HEK293T (cell line): ENCODE results near the gene TPGS2.

ENCODE experiments used
- CTCF ChIA-PET: fragments of 350-600 bp; formaldehyde crosslinking; extraction: SDS; loops from one replicate; lab custom pipeline; 2021; ENCODE audit warnings: antibody characterized with exemption, inconsistent platforms; lab: Yijun Ruan, JAX
- POLR2A ChIA-PET: fragments of 350-600 bp; formaldehyde crosslinking; extraction: SDS; loops from one replicate; lab custom pipeline; 2020; ENCODE audit warnings: antibody characterized with exemption, inconsistent platforms; lab: Yijun Ruan, JAX
- DNase-seq: peaks from one replicate; pipeline ENCODE4 v3.0.0; 2012; ENCODE audit warnings: mixed read lengths; ENCODE audit errors: extremely low spot score
- ARNT ChIP-seq: fragments of 450-650 bp; IDR thresholded peaks from 2 replicates; pipeline ENCODE4 v1.6.1; 2017; ENCODE audit warnings: mild to moderate bottlenecking
- BHLHE40 ChIP-seq: fragments of 450-650 bp; IDR thresholded peaks from 2 replicates; pipeline ENCODE4 v1.6.1; 2016; ENCODE audit warnings: mild to moderate bottlenecking, moderate library complexity, borderline replicate concordance
- CTBP1 ChIP-seq: fragments of 450-650 bp; IDR thresholded peaks from 2 replicates; pipeline ENCODE4 v1.6.1; 2016; ENCODE audit warnings: borderline replicate concordance
- ELF4 ChIP-seq: fragments of 450-650 bp; IDR thresholded peaks from 2 replicates; pipeline ENCODE4 v1.6.1; 2017; ENCODE audit warnings: antibody characterized with exemption
- FOXA1 ChIP-seq: fragments of 450-650 bp; IDR thresholded peaks from 2 replicates; pipeline ENCODE4 v1.6.1; 2016; ENCODE audit warnings: mild to moderate bottlenecking
- FOXK2 ChIP-seq: fragments of 450-650 bp; IDR thresholded peaks from 2 replicates; pipeline ENCODE4 v1.6.1; 2016; ENCODE audit warnings: mild to moderate bottlenecking
- FOXM1 ChIP-seq: fragments of 450-650 bp; IDR thresholded peaks from 2 replicates; pipeline ENCODE4 v1.6.1; 2017; ENCODE audit warnings: mild to moderate bottlenecking, borderline replicate concordance
- HDGF ChIP-seq: fragments of 450-650 bp; IDR thresholded peaks from 2 replicates; pipeline ENCODE4 v1.6.1; 2017; ENCODE audit warnings: antibody characterized with exemption, borderline replicate concordance
- L3MBTL2 ChIP-seq: fragments of 450-650 bp; conservative IDR thresholded peaks from 2 replicates; pipeline ENCODE4 v1.6.1; 2016; ENCODE audit warnings: mild to moderate bottlenecking
- LEF1 ChIP-seq: fragments of 450-650 bp; IDR thresholded peaks from 2 replicates; pipeline ENCODE4 v1.6.1; 2017; ENCODE audit warnings: mild to moderate bottlenecking, borderline replicate concordance
- NFRKB ChIP-seq: fragments of 450-650 bp; IDR thresholded peaks from 2 replicates; pipeline ENCODE4 v1.6.1; 2016; ENCODE audit warnings: mild to moderate bottlenecking, moderate library complexity
- SP1 ChIP-seq: fragments of 450-650 bp; IDR thresholded peaks from 2 replicates; pipeline ENCODE4 v1.6.1; 2017
- SUZ12 ChIP-seq: fragments of 450-650 bp; IDR thresholded peaks from 2 replicates; pipeline ENCODE4 v1.6.1; 2016; ENCODE audit warnings: mild to moderate bottlenecking
- TARDBP ChIP-seq: fragments of 450-650 bp; IDR thresholded peaks from 2 replicates; pipeline ENCODE4 v1.6.1; 2016
- ZNF384 ChIP-seq: fragments of 450-650 bp; IDR thresholded peaks from 2 replicates; pipeline ENCODE4 v1.6.1; 2016
- TF ChIP-seq, protein P1 (sequence below): fragments of 450-650 bp; IDR thresholded peaks from 2 replicates; pipeline ENCODE4 v1.6.1; 2016

Gene TPGS2

GRCh38 chr18:36828157-36828629 is 609 bp downstream of the TPGS2 start:
- TF ChIP-seq HDGF (no peak), FOXM1 (no peak)
- ChIA-PET CTCF (interaction anchor here (0.6 to 2.2 kb wide), 12 partner anchors 9 to 1013 kb away, joined by 3 to 10 read pairs (median 4); no protein-coding TSS in a partner anchor), POLR2A (interaction anchor here (0.7 to 2.0 kb wide), 7 partner anchors 11 to 425 kb away, joined by 3 to 8 read pairs (median 5); no protein-coding TSS in a partner anchor)
- peak; percentile 59 for DNase-seq

DNA sequence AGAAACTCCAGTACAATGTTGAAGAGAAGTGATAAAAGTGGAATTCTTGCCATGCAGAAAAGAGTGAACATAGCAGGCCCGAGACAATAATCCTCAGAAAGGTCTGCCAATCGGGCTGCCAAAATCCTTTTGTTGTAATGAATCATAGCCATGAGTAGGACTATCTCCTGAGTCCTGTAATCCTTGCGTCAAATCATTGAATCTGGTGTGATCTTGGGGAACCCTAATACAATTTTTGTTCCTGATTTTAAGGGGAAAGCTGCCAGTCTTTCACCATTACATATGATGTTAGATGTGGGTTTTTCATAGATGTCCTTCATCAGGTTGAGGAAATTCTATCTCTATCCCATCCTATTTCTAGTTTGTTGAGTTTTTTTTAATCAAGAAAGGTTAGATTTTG is 2.2 kb downstream of the TPGS2 start:
- no peak for DNase-seq
- POLR2A ChIA-PET: no interaction called here
- TF ChIP-seq NFRKB (no peak), FOXM1 (no peak), FOXK2 (no peak), ELF4 (no peak), SP1 (no peak), HDGF (no peak), BHLHE40 (no peak), SUZ12 (no peak), ARNT (no peak), LEF1 (no peak), TARDBP (no peak), L3MBTL2 (no peak), FOXA1 (no peak)
- TF ChIP-seq, protein P1, sequence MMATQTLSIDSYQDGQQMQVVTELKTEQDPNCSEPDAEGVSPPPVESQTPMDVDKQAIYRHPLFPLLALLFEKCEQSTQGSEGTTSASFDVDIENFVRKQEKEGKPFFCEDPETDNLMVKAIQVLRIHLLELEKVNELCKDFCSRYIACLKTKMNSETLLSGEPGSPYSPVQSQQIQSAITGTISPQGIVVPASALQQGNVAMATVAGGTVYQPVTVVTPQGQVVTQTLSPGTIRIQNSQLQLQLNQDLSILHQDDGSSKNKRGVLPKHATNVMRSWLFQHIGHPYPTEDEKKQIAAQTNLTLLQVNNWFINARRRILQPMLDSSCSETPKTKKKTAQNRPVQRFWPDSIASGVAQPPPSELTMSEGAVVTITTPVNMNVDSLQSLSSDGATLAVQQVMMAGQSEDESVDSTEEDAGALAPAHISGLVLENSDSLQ: no peak
- CTCF ChIA-PET: no interaction called here

DNA sequence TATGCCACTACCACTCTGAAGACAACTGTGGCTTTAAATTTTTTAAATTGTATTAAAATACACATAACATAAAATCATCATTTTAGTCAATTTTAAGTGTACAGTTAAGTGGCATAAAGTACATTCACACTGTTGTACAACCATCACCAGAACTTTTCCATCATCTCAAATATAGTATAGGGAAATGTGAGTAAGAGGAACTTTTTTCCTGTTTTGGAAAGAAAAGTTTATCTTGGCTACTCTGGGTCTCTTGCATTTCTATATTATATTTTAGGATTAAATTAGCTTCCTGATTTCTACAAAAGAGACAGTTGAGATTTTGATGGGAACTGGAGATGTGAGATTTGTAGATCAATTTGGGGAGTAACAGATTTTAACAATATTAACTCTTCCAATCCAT is 3.3 kb downstream of the TPGS2 start:
- ChIA-PET POLR2A (no interaction called here), CTCF (no interaction called here)
- TF ChIP-seq HDGF: no peak
- TF ChIP-seq TARDBP: no peak
- no peak for TF ChIP-seq SP1
- TF ChIP-seq ZNF384: no peak
- no peak for DNase-seq

GRCh38 chr18:36821681-36822080 is 7.1 kb downstream of the TPGS2 start:
- TF ChIP-seq FOXK2: no peak
- no peak for TF ChIP-seq L3MBTL2
- TF ChIP-seq CTBP1: no peak
- TF ChIP-seq LEF1: no peak
- TF ChIP-seq HDGF: no peak
- no peak for TF ChIP-seq TARDBP
- no peak for TF ChIP-seq NFRKB

GRCh38 chr18:36819621-36820020 is 9.2 kb downstream of the TPGS2 start:
- TF ChIP-seq BHLHE40 (no peak), HDGF (no peak), L3MBTL2 (no peak), LEF1 (no peak), FOXA1 (no peak), ZNF384 (no peak), NFRKB (no peak), CTBP1 (no peak), SP1 (no peak), SUZ12 (no peak), FOXM1 (no peak), ELF4 (no peak), TARDBP (no peak), ARNT (no peak)
- TF ChIP-seq, protein P1: no peak
- POLR2A ChIA-PET: interaction anchor here (1.0 kb wide), 1 partner anchor 9 kb away, joined by 3 read pairs; the partner anchor contains the start of genes KIAA1328 and TPGS2
- no peak for DNase-seq
- CTCF ChIA-PET: interaction anchor here (0.6 to 1.4 kb wide), 3 partner anchors 9 to 477 kb away, joined by 3 to 4 read pairs (median 3); partner anchors contain the start of genes KIAA1328 and TPGS2

More at GRCh38 chr18:36821681-36822080, 7.1 kb downstream of the TPGS2 start:
- ChIA-PET POLR2A (no interaction called here), CTCF (interaction anchor here (0.9 kb wide), 1 partner anchor 9 kb away, joined by 3 read pairs; no protein-coding TSS in a partner anchor)
- no peak for DNase-seq

- POLR2A ChIA-PET: no interaction called here
- no peak for DNase-seq
- CTCF ChIA-PET: interaction anchor here (1.4 to 1.7 kb wide), 2 partner anchors 10 kb away, joined by 4 to 6 read pairs; partner anchors contain the start of genes KIAA1328 and TPGS2
- TF ChIP-seq CTBP1 (no peak), ELF4 (no peak), NFRKB (no peak), LEF1 (no peak), TARDBP (no peak), SP1 (no peak), BHLHE40 (no peak), ARNT (no peak), ZNF384 (no peak), L3MBTL2 (no peak), FOXM1 (no peak), FOXK2 (no peak), SUZ12 (no peak)
These were observed 10.2 kb downstream of the TPGS2 start for GRCh38 chr18:36818652-36819051.
